ENCODE measurements around the gene UNC5B. TPM values are rescaled to one million over a fixed set of nuclear protein-coding genes. Genes with fewer than 3 reads are reported as not detected.

Gene UNC5B
- total RNA-seq, 1 experiment from 2014 or later, result 22.0 TPM

- H3K4me2 ChIP-seq (ENCODE audit: low read length), result no peak overlapping the region
- no peaks in the 10 kb centered on the region for H3K27me3 ChIP-seq (ENCODE audit: insufficient read depth, low read length)
- CTCF ChIA-PET, result interaction anchor here (1.8 kb wide), 1 partner anchor 10 kb away, joined by 5 read pairs; no protein-coding TSS in a partner anchor
- DNase-seq (ENCODE audit: low read depth, low spot score) (no peak), ATAC-seq (no peak)
- no peak overlapping the region for H3K4me3 ChIP-seq (replicated peaks in 1 of 2; ENCODE audit: low read depth in 1 of 2, low read length in 2 of 2)
- H3K4me1 ChIP-seq (ENCODE audit: control insufficient read depth in 1 of 2, insufficient read depth in 2 of 2, low read length in 2 of 2), result no peaks in the 10 kb centered on the region
- peaks cover 0 to 13% of the 10 kb centered on the region in 2 experiments; a peak in 2 of 4 replicates for H3K36me3 ChIP-seq (ENCODE audit: control insufficient read depth in 1 of 2, insufficient read depth in 2 of 2, low read length in 2 of 2)
- no peaks in the 10 kb centered on the region for H3K9me2 ChIP-seq (ENCODE audit: insufficient read depth)
- no peaks in the 10 kb centered on the region for H3K79me2 ChIP-seq (ENCODE audit: insufficient read depth, low read length)
- TF ChIP-seq POLR2AphosphoS5 (IDR thresholded peaks at IDR 0.05; ENCODE audit: low read depth, low read length) (no peak), TCF7L2 (IDR thresholded peaks at IDR 0.05; ENCODE audit: borderline replicate concordance, extremely low read depth, insufficient read depth, insufficient read length) (no peak), ELF1 (IDR thresholded peaks at IDR 0.05; ENCODE audit: borderline replicate concordance, low read depth) (no peak), ZFX (IDR thresholded peaks at IDR 0.05) (no peak), RAD21 (IDR thresholded peaks at IDR 0.05; ENCODE audit: low read depth) (no peak), EZH2 (IDR thresholded peaks at IDR 0.05) (no peak), CEBPB (IDR thresholded peaks at IDR 0.05; ENCODE audit: low read depth) (no peak), ZNF274 (IDR thresholded peaks at IDR 0.05; ENCODE audit: low read depth, low read length) (no peak), SIN3A (IDR thresholded peaks at IDR 0.05; ENCODE audit: low read depth) (no peak), FOSL1 (IDR thresholded peaks at IDR 0.05; ENCODE audit: low read depth) (no peak), SRF (IDR thresholded peaks at IDR 0.05; ENCODE audit: low read depth) (no peak), JUND (IDR thresholded peaks at IDR 0.05) (no peak), CBX3 (IDR thresholded peaks at IDR 0.05; ENCODE audit: low read depth) (no peak)
- TF ChIP-seq, protein P1, sequence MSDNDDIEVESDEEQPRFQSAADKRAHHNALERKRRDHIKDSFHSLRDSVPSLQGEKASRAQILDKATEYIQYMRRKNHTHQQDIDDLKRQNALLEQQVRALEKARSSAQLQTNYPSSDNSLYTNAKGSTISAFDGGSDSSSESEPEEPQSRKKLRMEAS (IDR thresholded peaks at IDR 0.05), result no peak
- H3K9me3 ChIP-seq (ENCODE audit: control insufficient read depth in 1 of 2, insufficient read depth in 1 of 2, low read depth in 1 of 2, low read length in 2 of 2), result no peaks in the 10 kb centered on the region
- no TSS peak for BruUV-seq (replicated peaks)
- POLR2A ChIA-PET, result no interaction called here
- no peak overlapping the region for H2AFZ ChIP-seq (ENCODE audit: low read depth, low read length, poor library complexity, severe bottlenecking)
- RAD21 ChIA-PET (ENCODE audit: low non-redundant PET in 1 of 2, low total read pairs in 2 of 2, uncharacterized antibody in 2 of 2, unreplicated experiment in 2 of 2), result no interaction called here
- no peaks in the 10 kb centered on the region for H4K20me1 ChIP-seq (ENCODE audit: insufficient read depth)
- H3K9ac ChIP-seq (ENCODE audit: low read length), result no peak overlapping the region
- intact Hi-C loops (cut with micrococcal nuclease), result no loop called here
- H3K27ac ChIP-seq (ENCODE audit: low read depth, low read length), result no peak overlapping the region
Observed at GRCh38 chr10:71294091-71294561, 81.8 kb downstream of the UNC5B start.

GRCh38 chr10:71294856-71295255 is 82.5 kb downstream of the UNC5B start:
- no peaks in the 10 kb centered on the region for H4K20me1 ChIP-seq (ENCODE audit: insufficient read depth)
- ChIA-PET RAD21 (ENCODE audit: low non-redundant PET in 1 of 2, low total read pairs in 2 of 2, uncharacterized antibody in 2 of 2, unreplicated experiment in 2 of 2) (no interaction called here), CTCF (no interaction called here), POLR2A (no interaction called here)
- no peak overlapping the region for H3K4me3 ChIP-seq (replicated peaks in 1 of 2; ENCODE audit: low read depth in 1 of 2, low read length in 2 of 2)
- H3K9ac ChIP-seq (ENCODE audit: low read length), result no peak overlapping the region
- H3K4me1 ChIP-seq (ENCODE audit: control insufficient read depth in 1 of 2, insufficient read depth in 2 of 2, low read length in 2 of 2), result no peaks in the 10 kb centered on the region
- no peaks in the 10 kb centered on the region for H3K27me3 ChIP-seq (ENCODE audit: insufficient read depth, low read length)
- H3K9me3 ChIP-seq (ENCODE audit: control insufficient read depth in 1 of 2, insufficient read depth in 1 of 2, low read depth in 1 of 2, low read length in 2 of 2), result no peaks in the 10 kb centered on the region
- DNase-seq (ENCODE audit: low read depth, low spot score), result no peak
- ATAC-seq, result no peak
- H3K79me2 ChIP-seq (ENCODE audit: insufficient read depth, low read length), result no peaks in the 10 kb centered on the region
- no peaks in the 10 kb centered on the region for H3K9me2 ChIP-seq (ENCODE audit: insufficient read depth)
- no TSS peak for BruUV-seq (replicated peaks)
- no peak overlapping the region for H3K27ac ChIP-seq (ENCODE audit: low read depth, low read length)
- intact Hi-C loops (cut with micrococcal nuclease), result no loop called here
- no peak overlapping the region for H3K4me2 ChIP-seq (ENCODE audit: low read length)
- no peak overlapping the region for H2AFZ ChIP-seq (ENCODE audit: low read depth, low read length, poor library complexity, severe bottlenecking)
- H3K36me3 ChIP-seq (ENCODE audit: control insufficient read depth in 1 of 2, insufficient read depth in 2 of 2, low read length in 2 of 2), result peaks cover 0 to 14% of the 10 kb centered on the region in 2 experiments; a peak in 2 of 4 replicates
- TF ChIP-seq POLR2A (IDR thresholded peaks at IDR 0.05; ENCODE audit: borderline replicate concordance, extremely low read depth, insufficient read depth, insufficient read length), result no peak
- no peak for TF ChIP-seq CEBPB (IDR thresholded peaks at IDR 0.05; ENCODE audit: low read depth)
- no peak for TF ChIP-seq ELF1 (IDR thresholded peaks at IDR 0.05; ENCODE audit: borderline replicate concordance, low read depth)
- no peak for TF ChIP-seq SRF (IDR thresholded peaks at IDR 0.05; ENCODE audit: low read depth)
- TF ChIP-seq, protein P2, sequence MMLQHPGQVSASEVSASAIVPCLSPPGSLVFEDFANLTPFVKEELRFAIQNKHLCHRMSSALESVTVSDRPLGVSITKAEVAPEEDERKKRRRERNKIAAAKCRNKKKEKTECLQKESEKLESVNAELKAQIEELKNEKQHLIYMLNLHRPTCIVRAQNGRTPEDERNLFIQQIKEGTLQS (IDR thresholded peaks at IDR 0.05), result no peak
- no peak for TF ChIP-seq ZBTB33 (IDR thresholded peaks at IDR 0.05; ENCODE audit: extremely low read depth, insufficient replicate concordance, low read length)
- TF ChIP-seq, protein P1 (IDR thresholded peaks at IDR 0.05), result no peak

All from HCT116 (cell line).